RWPE2 (cell line): ENCODE results near the gene ALDH18A1.

ENCODE experiments used
- ATAC-seq: fragments of 200-7000 bp; cut with Tn5 transposase; 3 replicates; pipeline ENCODE4 v1.9.1; 2021; ENCODE audit warnings: low read depth
- DNase-seq: peaks from one replicate; pipeline ENCODE4 v3.0.0-alpha.2; 2020; ENCODE audit warnings: low spot score
- H3K27ac ChIP-seq: fragments of 450-650 bp; 2 replicates; pipeline ENCODE4 v1.5.1; 2017; ENCODE audit warnings: mild to moderate bottlenecking; ENCODE audit not compliant: poor library complexity, severe bottlenecking
- H3K27me3 ChIP-seq: fragments of 250-450 bp; sonication (Bioruptor Pico); 2 replicates; pipeline ENCODE4 v1.5.1; 2021; ENCODE audit warnings: mild to moderate bottlenecking, moderate library complexity; ENCODE audit not compliant: insufficient read depth, poor library complexity, severe bottlenecking
- H3K36me3 ChIP-seq: fragments of 250-450 bp; sonication (Bioruptor Pico); 2 replicates; pipeline ENCODE4 v1.5.1; 2020; ENCODE audit warnings: low read depth, mild to moderate bottlenecking, moderate library complexity
- H3K4me1 ChIP-seq: fragments of 250-450 bp; sonication (Bioruptor Pico); 2 replicates; pipeline ENCODE4 v1.5.1; 2021; ENCODE audit warnings: mild to moderate bottlenecking, moderate library complexity; ENCODE audit not compliant: insufficient read depth, poor library complexity, severe bottlenecking
- H3K4me3 ChIP-seq: fragments of 250-450 bp; sonication (Bioruptor Pico); 2 replicates; pipeline ENCODE4 v1.5.1; 2021; ENCODE audit warnings: mild to moderate bottlenecking, moderate library complexity; ENCODE audit not compliant: severe bottlenecking
- H3K9me3 ChIP-seq: fragments of 250-450 bp; sonication (Bioruptor Pico); 2 replicates; pipeline ENCODE4 v1.5.1; 2021; ENCODE audit warnings: mild to moderate bottlenecking, moderate library complexity; ENCODE audit not compliant: severe bottlenecking
- TF ChIP-seq, protein P1 (sequence below): fragments of 450-650 bp; IDR thresholded peaks from one replicate; pipeline ENCODE4 v1.5.1; 2017; ENCODE audit warnings: mild to moderate bottlenecking, moderate library complexity; ENCODE audit not compliant: poor library complexity, severe bottlenecking

The ALDH18A1 gene

DNA sequence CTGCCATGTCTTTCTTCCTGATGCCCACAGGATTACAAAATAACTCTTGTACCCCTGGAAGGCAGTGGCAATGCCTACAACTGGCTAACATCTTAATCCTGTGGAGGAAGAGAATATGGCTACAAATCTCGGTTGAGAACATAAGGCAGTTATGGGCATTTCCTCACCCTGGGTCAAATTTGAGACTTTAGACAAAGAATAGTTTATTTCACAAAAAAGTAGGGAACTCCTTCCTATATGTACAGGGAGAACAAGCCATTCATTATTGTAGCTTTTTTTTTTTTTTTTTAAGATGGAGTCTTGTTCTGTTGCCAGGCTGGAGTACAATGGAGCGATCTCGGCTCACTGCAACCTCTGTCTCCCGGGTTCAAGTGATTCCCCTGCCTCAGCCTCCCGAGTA, 2.6 kb downstream of the ALDH18A1 start:
- H3K27ac ChIP-seq = no peak overlapping the region
- H3K36me3 ChIP-seq = peaks cover 38% of the 10 kb centered on the region
- no peak overlapping the region for H3K4me3 ChIP-seq
- TF ChIP-seq, protein P1, sequence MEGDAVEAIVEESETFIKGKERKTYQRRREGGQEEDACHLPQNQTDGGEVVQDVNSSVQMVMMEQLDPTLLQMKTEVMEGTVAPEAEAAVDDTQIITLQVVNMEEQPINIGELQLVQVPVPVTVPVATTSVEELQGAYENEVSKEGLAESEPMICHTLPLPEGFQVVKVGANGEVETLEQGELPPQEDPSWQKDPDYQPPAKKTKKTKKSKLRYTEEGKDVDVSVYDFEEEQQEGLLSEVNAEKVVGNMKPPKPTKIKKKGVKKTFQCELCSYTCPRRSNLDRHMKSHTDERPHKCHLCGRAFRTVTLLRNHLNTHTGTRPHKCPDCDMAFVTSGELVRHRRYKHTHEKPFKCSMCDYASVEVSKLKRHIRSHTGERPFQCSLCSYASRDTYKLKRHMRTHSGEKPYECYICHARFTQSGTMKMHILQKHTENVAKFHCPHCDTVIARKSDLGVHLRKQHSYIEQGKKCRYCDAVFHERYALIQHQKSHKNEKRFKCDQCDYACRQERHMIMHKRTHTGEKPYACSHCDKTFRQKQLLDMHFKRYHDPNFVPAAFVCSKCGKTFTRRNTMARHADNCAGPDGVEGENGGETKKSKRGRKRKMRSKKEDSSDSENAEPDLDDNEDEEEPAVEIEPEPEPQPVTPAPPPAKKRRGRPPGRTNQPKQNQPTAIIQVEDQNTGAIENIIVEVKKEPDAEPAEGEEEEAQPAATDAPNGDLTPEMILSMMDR = no peak
- H3K27me3 ChIP-seq = no peaks in the 10 kb centered on the region
- ATAC-seq (no peak), DNase-seq (no peak)
- no peaks in the 10 kb centered on the region for H3K9me3 ChIP-seq
- H3K4me1 ChIP-seq = no peaks in the 10 kb centered on the region

DNA sequence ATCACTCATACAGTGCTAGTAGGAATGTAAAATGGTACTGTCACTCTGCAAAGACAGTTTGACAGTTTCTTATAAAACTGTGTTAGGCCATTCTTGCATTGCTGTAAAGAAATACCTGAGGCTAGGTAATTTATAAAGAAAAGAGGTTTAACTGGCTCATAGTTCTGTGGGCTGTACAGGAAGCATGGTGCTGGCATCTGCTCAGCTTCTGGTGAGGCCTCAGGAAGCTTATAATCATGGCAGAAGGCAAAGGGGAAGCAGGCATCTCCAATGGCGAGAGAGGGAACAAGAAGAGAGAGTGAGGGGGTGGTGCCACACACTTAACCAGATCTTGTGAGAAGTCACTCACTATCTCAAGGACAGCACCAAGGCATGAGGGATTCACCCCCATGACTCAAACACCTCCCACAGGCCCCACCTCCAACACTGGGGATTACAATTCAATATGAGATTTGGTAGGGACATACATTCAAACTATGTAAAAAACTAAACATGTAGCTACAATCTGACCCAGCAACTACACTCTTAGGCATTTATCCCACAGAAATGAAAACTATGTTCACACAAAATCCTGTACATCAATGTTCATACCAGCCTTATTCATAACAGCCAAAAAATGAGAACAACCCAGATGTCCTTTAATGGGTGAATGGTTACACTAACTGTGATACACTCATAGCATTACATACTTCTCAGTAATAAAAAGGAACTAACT, 5.0 kb downstream of the ALDH18A1 start:
- no peaks in the 10 kb centered on the region for H3K9me3 ChIP-seq
- DNase-seq (no peak), ATAC-seq (no peak)
- peaks cover 58% of the 10 kb centered on the region for H3K36me3 ChIP-seq
- H3K4me1 ChIP-seq = no peaks in the 10 kb centered on the region
- H3K27ac ChIP-seq = no peak overlapping the region
- no peaks in the 10 kb centered on the region for H3K27me3 ChIP-seq
- H3K4me3 ChIP-seq = no peak overlapping the region
- TF ChIP-seq, protein P1 = no peak

DNA sequence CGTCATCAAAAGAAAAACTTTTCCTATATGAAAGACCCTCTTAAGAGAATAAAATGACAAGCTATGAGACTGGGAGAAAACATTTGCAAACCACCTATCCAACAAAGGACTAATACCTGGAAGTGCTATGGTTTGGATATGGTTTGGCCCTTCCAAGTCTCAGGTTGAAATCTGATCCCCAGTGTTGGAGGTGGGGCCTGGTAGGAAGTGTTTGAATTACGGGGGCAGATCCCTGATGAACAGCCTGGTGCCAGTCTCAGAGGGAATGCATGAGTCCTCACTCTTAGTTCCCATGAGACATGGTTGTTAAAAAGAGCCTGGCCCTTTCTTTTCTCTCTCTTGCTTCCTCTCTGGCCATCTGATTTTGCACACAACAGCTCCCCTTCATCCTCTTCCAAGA, 6.3 kb downstream of the ALDH18A1 start:
- TF ChIP-seq, protein P1 = no peak
- H3K27ac ChIP-seq = no peak overlapping the region
- ATAC-seq (no peak), DNase-seq (no peak)
- H3K4me3 ChIP-seq = no peak overlapping the region
- H3K27me3 ChIP-seq = no peaks in the 10 kb centered on the region
- no peaks in the 10 kb centered on the region for H3K9me3 ChIP-seq
- H3K4me1 ChIP-seq = no peaks in the 10 kb centered on the region
- H3K36me3 ChIP-seq = peaks cover 71% of the 10 kb centered on the region

DNA sequence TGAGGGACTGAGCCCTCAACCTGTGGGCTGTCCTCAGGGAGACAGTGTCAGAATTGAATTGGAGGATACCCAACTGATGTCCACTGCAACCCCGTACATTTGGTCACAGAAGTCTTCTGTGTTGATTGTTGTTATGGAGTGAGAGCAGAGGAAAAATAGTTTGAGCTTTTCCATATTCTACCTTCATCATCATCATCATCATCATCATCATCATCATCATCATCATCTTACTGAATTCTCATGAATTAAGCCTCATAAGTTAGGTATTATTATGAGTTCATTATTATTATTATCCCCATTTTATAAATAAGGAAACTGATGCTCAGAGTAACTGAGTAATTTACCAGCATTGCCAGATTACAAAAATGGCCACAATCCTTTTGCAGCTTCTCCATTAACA, 8.4 kb downstream of the ALDH18A1 start:
- Histone ChIP-seq H3K27ac (no peak overlapping the region), H3K27me3 (no peaks in the 10 kb centered on the region), H3K4me1 (no peaks in the 10 kb centered on the region), H3K9me3 (no peaks in the 10 kb centered on the region), H3K36me3 (peaks cover 77% of the 10 kb centered on the region), H3K4me3 (no peak overlapping the region)
- DNase-seq = no peak
- TF ChIP-seq, protein P1 = no peak
- no peak for ATAC-seq

DNA sequence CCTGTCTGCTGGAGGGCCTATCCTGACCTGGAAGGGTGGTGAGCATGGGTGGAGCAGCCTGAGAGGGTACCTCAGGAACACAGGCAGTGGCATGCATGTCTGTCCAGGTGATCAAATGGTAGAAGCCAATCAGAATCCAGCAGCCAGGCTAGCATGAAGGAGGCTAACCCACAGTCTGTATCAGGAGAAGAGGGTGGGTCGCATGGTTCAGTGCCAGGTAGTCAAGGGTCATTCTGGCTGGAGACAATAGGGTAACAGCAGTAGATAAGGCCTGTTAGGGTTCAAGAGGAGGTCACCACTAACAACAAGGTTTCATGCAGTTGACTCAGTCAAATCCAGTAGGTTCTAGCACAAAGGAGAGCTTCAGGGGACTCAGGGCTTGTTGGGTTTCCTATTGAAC, 10.4 kb downstream of the ALDH18A1 start:
- H3K4me1 ChIP-seq = no peaks in the 10 kb centered on the region
- H3K27ac ChIP-seq = no peak overlapping the region
- no peaks in the 10 kb centered on the region for H3K9me3 ChIP-seq
- ATAC-seq (no peak), DNase-seq (no peak)
- TF ChIP-seq, protein P1 = no peak
- H3K4me3 ChIP-seq = no peak overlapping the region
- no peaks in the 10 kb centered on the region for H3K27me3 ChIP-seq
- peaks cover 75% of the 10 kb centered on the region for H3K36me3 ChIP-seq
